Fibroblast of lung (primary cell): ENCODE results near the gene MAP4K4.

Experiments used
- CTCF ChIP-seq, 2 donors: IDR thresholded peaks in 1 of 2; conservative IDR thresholded peaks in 1 of 2; 1 replicate in 1 of 2; 2 replicates in 1 of 2; pipeline ENCODE4 v1.5.1; 2011 to 2012; ENCODE audit warnings: low read length in 2 of 2, control low read depth in 1 of 2, inconsistent platforms in 1 of 2, low read depth in 1 of 2, mild to moderate bottlenecking in 1 of 2
- EZH2 ChIP-seq: IDR thresholded peaks from 2 replicates; pipeline ENCODE4 v1.5.1; 2012; ENCODE audit warnings: low read length, control low read depth, mild to moderate bottlenecking; ENCODE audit errors: missing control alignments

GRCh38 chr2:101723371-101724124 is 26.0 kb downstream of the MAP4K4 start:
- no peak for TF ChIP-seq CTCF (conservative IDR thresholded peaks at IDR 0.05 in 1 of 2, IDR thresholded peaks at IDR 0.05 in 1 of 2; ENCODE audit: low read depth in 1 of 2, low read length in 2 of 2)
- no peak for TF ChIP-seq EZH2
